GM18873 (cell line): ENCODE results near the gene SRGN.
"Not testable (repeated sequence)": the region's sequence is repeated elsewhere in the genome, so short reads cannot be mapped to it uniquely, and the experiment has no call there.

ENCODE experiments used
- ATAC-seq: cut with Tn5 transposase; IDR thresholded peaks from one replicate; pipeline ENCODE4 v1.9.1; 2021; ENCODE audit warnings: mild to moderate bottlenecking, moderate library complexity, moderate number of reproducible peaks; ENCODE audit not compliant: unreplicated experiment, low FRiP score

SRGN gene

GRCh38 chr10:69124563-69125268 is 36.8 kb downstream of the SRGN start:
- peak; percentile 22 for ATAC-seq

- no peak for ATAC-seq
Observed at GRCh38 chr10:69125554-69125953, 37.7 kb downstream of the SRGN start.

GRCh38 chr10:69130251-69130650 is 42.3 kb downstream of the SRGN start:
- ATAC-seq: no peak

- no peak for ATAC-seq
Observed at GRCh38 chr10:69139961-69140360, 52.1 kb downstream of the SRGN start.

DNA sequence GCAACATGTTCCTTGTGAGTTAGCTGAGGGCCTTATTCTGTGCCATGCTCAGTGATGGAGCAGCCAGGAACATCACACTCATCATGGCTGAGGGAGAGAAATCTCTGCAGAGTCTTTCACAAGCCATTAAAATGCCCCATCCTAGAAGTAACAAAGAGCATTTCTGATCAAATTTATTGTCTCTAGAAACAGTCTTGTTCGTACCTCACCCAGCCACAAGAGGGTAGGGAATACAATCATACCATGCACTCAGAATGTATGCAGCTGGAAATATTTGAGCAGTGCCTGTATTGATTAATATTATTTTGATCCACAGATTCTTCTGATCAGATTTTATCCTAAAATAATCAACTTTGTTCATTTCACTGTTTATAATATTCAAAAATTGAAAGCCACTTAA is 53.4 kb downstream of the SRGN start:
- no peak for ATAC-seq

DNA sequence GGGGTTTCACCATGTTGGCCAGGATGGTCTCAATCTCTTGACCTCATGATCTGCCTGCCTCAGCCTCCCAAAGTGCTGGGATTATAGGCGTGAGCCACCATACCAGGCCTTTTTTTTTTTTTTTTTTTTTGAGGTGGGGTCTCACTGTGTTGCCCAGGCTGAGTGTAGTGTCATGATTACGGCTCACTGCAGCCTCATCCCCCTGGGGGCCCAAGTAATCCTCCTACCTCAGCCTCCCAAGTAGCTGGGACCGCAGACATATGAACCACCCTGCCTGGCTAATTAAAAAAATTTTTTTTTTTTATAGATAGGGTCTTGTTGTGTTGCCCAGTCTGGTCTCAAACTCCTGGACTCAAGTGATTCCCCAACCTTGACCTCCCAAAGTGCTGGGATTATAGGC is 54.2 kb downstream of the SRGN start:
- ATAC-seq: not testable (repeated sequence)

DNA sequence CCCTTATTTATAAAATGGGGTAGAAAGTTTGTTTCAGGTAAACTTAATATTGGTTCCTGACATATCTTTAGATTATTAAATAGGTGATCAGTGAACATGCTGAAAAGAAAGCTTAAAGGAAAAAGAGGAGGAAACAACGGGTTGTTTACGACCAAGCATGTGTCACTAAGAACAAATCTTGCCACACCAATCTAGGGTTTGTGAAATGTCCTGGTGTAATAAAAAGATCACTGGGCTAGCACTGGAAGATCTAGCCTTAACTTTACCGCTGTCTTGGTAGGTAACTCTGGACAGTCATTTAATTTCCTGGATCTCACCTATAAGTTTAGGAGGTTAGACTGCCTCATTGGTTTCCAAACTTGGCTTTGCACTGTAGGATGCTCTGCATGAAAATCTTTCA is 55.1 kb downstream of the SRGN start:
- no peak for ATAC-seq

GRCh38 chr10:69145329-69145728 is 57.4 kb downstream of the SRGN start:
- no peak for ATAC-seq

- no peak for ATAC-seq
Observed at GRCh38 chr10:69145864-69146263, 58.0 kb downstream of the SRGN start.

DNA sequence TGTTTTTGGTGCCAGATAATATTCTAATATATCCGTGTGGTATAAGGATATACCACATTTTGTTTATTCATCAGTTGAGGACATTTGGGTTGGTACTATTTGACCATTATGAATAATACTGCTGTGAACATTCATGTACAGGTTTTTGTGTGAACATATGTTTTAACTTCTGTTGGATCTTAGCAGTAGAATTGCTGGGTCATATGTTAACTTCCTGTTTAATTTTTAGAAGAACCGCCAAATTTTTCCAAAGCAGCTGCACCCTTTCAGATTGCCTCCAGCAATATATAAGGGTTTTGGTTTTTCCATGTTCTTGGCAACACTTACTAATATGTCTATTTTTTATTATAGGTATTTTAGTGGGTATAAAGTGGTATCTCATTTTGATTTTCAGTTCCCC is 58.9 kb downstream of the SRGN start:
- no peak for ATAC-seq

- no peak for ATAC-seq
Observed at GRCh38 chr10:69151984-69152383, 64.1 kb downstream of the SRGN start.

DNA sequence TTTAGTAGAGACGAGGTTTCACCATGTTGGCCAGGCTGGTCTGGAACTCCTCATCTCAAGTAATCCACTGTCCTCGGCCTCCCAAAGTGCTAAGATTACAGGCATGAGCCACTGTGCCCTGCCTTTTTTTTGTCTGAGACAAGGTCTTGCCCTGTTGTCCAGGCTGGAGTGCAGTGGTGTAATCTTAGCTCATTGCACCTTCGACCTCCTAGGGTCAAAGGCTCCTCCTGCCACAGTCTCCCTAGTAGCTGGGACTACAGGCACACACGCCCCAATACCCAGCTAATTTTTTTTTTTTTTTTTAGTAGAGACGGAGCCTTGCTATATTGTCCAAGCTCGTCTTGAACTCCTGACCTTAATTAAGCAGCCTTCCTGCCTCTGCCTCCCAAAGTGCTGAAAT is 65.3 kb downstream of the SRGN start:
- ATAC-seq: no peak
